ENCODE results near the gene SRC.

SRC gene

DNA sequence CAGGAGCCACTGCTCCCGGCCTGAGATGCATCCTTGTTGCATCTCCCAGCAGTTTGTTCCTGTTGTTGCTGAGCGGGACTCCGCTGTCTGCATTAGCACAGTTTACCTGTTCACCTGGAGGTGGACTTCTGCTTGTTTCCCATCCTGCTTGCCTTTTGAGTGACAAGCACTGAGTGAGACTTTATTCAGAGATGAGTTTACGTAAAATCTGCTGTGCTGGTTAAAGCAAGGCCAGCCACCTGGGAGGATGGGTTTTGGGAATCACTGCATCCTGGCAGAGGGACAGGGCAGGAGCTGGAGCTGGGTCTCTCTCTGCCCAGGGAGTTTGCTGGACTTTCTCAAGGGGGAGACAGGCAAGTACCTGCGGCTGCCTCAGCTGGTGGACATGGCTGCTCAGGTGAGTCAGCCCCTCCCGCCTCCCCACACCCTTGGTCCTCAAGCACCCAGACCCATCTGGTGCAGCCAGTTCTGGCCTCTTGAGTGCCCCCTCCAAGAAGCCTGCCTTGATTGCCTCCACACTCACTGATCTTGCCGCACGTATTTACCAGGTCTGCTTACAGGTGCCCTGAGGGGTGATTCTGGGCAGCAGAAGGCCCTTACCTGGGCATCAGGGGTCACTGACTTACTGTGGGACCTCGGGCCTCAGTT is 55.5 kb downstream of the SRC start:
- Histone ChIP-seq H3K27ac (ENCODE audit: low read length) (no peak overlapping the region), H3K36me3 (ENCODE audit: insufficient read depth, low read depth, low read length) (peaks cover 57% of the 10 kb centered on the region), H3K27me3 (ENCODE audit: insufficient read depth, low read length) (peaks cover 8% of the 10 kb centered on the region; the same call in 1 of the 2 replicates), H3K4me3 (ENCODE audit: low read length) (no peak overlapping the region), H3K9me3 (ENCODE audit: insufficient read depth, low read depth, low read length) (no peaks in the 10 kb centered on the region), H3K9ac (ENCODE audit: low read depth, low read length) (no peak overlapping the region), H3K4me1 (ENCODE audit: insufficient read depth, low read length) (peaks cover 16% of the 10 kb centered on the region; the same call in 1 of the 2 replicates)

DNA sequence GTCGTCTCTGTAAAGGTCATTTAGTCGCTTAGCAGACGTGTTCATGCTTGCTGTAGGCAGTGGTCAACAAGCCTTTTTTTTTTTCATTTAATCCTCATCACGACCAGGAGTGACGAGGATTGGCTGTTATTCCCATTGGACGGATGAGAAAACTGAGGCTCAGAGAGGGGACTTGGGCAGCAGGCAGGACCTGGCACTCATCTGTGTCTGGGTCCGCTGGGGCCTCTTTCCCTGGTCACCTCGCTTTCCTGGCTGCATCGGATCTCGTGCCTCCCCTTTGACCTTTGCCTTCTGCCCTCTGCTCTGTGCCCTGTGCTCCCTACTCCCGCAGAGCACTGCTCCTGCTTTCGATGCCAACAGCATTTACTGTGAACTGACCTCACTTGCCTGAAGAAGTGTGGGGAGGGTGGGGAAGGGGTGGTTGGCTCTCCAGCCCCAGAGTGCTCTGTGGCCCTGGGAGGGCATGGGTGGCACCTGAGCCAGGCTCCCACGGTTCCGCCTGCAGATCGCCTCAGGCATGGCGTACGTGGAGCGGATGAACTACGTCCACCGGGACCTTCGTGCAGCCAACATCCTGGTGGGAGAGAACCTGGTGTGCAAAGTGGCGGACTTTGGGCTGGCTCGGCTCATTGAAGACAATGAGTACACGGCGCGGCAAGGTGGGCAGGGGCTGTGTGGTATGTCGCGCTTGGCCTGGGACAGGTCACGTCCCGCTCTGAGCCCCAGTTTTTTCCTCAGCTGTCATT is 56.2 kb downstream of the SRC start:
- Histone ChIP-seq H3K36me3 (ENCODE audit: insufficient read depth, low read depth, low read length) (peaks cover 57% of the 10 kb centered on the region), H3K4me1 (ENCODE audit: insufficient read depth, low read length) (peaks cover 12% of the 10 kb centered on the region; the same call in 1 of the 2 replicates), H3K9ac (ENCODE audit: low read depth, low read length) (no peak overlapping the region), H3K27ac (ENCODE audit: low read length) (no peak overlapping the region), H3K27me3 (ENCODE audit: insufficient read depth, low read length) (peaks cover 9% of the 10 kb centered on the region; the same call in 1 of the 2 replicates), H3K9me3 (ENCODE audit: insufficient read depth, low read depth, low read length) (no peaks in the 10 kb centered on the region), H3K4me3 (ENCODE audit: low read length) (no peak overlapping the region)

GRCh38 chr20:37403107-37404033 is 57.4 kb downstream of the SRC start:
- no peak overlapping the region for H3K9ac ChIP-seq (ENCODE audit: low read depth, low read length)
- H3K36me3 ChIP-seq (ENCODE audit: insufficient read depth, low read depth, low read length), result peaks cover 48% of the 10 kb centered on the region
- peaks cover 9% of the 10 kb centered on the region; the same call in 1 of the 2 replicates for H3K27me3 ChIP-seq (ENCODE audit: insufficient read depth, low read length)
- H3K27ac ChIP-seq (ENCODE audit: low read length), result no peak overlapping the region
- peaks cover 12% of the 10 kb centered on the region; the same call in 1 of the 2 replicates for H3K4me1 ChIP-seq (ENCODE audit: insufficient read depth, low read length)
- H3K4me3 ChIP-seq (ENCODE audit: low read length), result no peak overlapping the region
- no peaks in the 10 kb centered on the region for H3K9me3 ChIP-seq (ENCODE audit: insufficient read depth, low read depth, low read length)

GRCh38 chr20:37404461-37404890 is 58.5 kb downstream of the SRC start:
- Histone ChIP-seq H3K9me3 (ENCODE audit: insufficient read depth, low read depth, low read length) (no peaks in the 10 kb centered on the region), H3K36me3 (ENCODE audit: insufficient read depth, low read depth, low read length) (peaks cover 38% of the 10 kb centered on the region), H3K9ac (ENCODE audit: low read depth, low read length) (no peak overlapping the region), H3K27ac (ENCODE audit: low read length) (no peak overlapping the region), H3K4me1 (ENCODE audit: insufficient read depth, low read length) (peaks cover 14% of the 10 kb centered on the region; the same call in 1 of the 2 replicates), H3K27me3 (ENCODE audit: insufficient read depth, low read length) (peaks cover 14% of the 10 kb centered on the region; the same call in 1 of the 2 replicates), H3K4me3 (ENCODE audit: low read length) (no peak overlapping the region)

DNA sequence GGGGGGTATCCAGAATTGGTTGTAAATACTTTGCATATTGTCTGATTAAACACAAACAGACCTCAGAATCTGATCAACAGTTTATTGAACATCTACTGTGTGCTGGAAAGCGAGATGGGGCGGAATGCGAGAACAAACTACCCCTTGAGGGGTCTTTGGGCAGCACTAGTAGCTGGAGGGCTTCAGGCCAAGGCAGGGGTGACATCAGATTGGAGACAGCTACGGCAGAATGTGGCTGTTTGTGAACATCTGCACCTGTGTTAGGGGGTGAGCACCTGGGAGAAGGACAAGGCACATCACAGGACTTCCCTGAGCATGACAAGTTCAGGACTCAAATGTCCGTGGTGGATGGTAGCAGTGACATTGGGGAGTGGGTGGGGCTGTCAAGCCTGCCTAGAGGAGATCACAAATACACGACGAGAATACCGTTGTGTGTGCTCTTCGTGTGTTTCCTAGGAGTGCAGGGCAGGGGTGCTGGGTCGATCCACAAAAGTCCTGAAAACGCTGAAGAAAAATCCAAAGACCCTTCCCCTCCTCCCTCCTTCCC is 59.5 kb downstream of the SRC start:
- Histone ChIP-seq H3K27ac (ENCODE audit: low read length) (no peak overlapping the region), H3K4me3 (ENCODE audit: low read length) (no peak overlapping the region), H3K27me3 (ENCODE audit: insufficient read depth, low read length) (peaks cover 14% of the 10 kb centered on the region; the same call in 1 of the 2 replicates), H3K36me3 (ENCODE audit: insufficient read depth, low read depth, low read length) (peaks cover 28% of the 10 kb centered on the region), H3K4me1 (ENCODE audit: insufficient read depth, low read length) (peaks cover 14% of the 10 kb centered on the region; the same call in 1 of the 2 replicates), H3K9ac (ENCODE audit: low read depth, low read length) (no peak overlapping the region; the same call in 1 of the 2 replicates), H3K9me3 (ENCODE audit: insufficient read depth, low read depth, low read length) (no peaks in the 10 kb centered on the region)

- Histone ChIP-seq H3K36me3 (ENCODE audit: insufficient read depth, low read depth, low read length) (peaks cover 25% of the 10 kb centered on the region), H3K4me1 (ENCODE audit: insufficient read depth, low read length) (peaks cover 16% of the 10 kb centered on the region; the same call in 1 of the 2 replicates), H3K9me3 (ENCODE audit: insufficient read depth, low read depth, low read length) (no peaks in the 10 kb centered on the region), H3K9ac (ENCODE audit: low read depth, low read length) (peak overlapping the region; percentile 71), H3K4me3 (ENCODE audit: low read length) (peak overlapping the region; percentile 49; the same call in 1 of the 2 replicates), H3K27me3 (ENCODE audit: insufficient read depth, low read length) (peaks cover 14% of the 10 kb centered on the region; the same call in 1 of the 2 replicates), H3K27ac (ENCODE audit: low read length) (no peak overlapping the region)
Measured at GRCh38 chr20:37406010-37406998, 60.4 kb downstream of the SRC start.

DNA sequence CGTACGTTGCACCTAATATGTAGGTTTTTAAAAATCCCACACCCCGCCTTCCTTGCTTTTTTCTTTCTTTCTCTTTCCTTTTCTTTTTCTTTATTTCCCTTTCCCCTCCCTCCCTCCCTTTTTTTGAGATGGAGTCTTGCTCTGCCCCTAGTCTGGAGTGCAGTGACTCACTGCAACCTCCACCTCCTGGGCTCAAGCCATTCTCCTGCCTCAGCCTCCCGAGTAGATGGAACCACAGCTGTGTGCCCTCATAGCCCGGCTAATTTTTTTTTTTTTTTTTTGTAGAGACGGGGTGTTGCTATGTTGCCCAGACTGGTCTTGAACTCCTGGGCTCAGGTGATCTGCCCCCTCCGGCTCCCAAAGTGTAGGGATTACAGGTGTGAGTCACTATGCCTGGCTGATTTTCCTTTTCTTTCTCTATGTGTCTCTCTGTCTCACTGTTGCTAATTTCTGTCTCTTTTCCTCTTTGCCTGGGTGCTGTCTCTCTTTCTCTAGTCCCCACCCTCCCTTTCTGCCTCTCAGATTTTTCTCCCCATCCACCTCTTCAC is 61.2 kb downstream of the SRC start:
- Histone ChIP-seq H3K4me1 (ENCODE audit: insufficient read depth, low read length) (peaks cover 22% of the 10 kb centered on the region), H3K9me3 (ENCODE audit: insufficient read depth, low read depth, low read length) (no peaks in the 10 kb centered on the region), H3K27ac (ENCODE audit: low read length) (no peak overlapping the region), H3K27me3 (ENCODE audit: insufficient read depth, low read length) (peaks cover 14% of the 10 kb centered on the region; the same call in 1 of the 2 replicates), H3K9ac (ENCODE audit: low read depth, low read length) (no peak overlapping the region; the same call in 1 of the 2 replicates), H3K36me3 (ENCODE audit: insufficient read depth, low read depth, low read length) (peaks cover 17% of the 10 kb centered on the region), H3K4me3 (ENCODE audit: low read length) (peak overlapping the region; percentile 49; the same call in 1 of the 2 replicates)

GRCh38 chr20:37407573-37408002 is 61.6 kb downstream of the SRC start:
- peaks cover 23% of the 10 kb centered on the region for H3K4me1 ChIP-seq (ENCODE audit: insufficient read depth, low read length)
- peaks cover 13% of the 10 kb centered on the region for H3K36me3 ChIP-seq (ENCODE audit: insufficient read depth, low read depth, low read length)
- no peak overlapping the region for H3K9ac ChIP-seq (ENCODE audit: low read depth, low read length)
- no peak overlapping the region for H3K27ac ChIP-seq (ENCODE audit: low read length)
- H3K4me3 ChIP-seq (ENCODE audit: low read length), result no peak overlapping the region
- H3K27me3 ChIP-seq (ENCODE audit: insufficient read depth, low read length), result peaks cover 14% of the 10 kb centered on the region; the same call in 1 of the 2 replicates
- no peaks in the 10 kb centered on the region for H3K9me3 ChIP-seq (ENCODE audit: insufficient read depth, low read depth, low read length)

DNA sequence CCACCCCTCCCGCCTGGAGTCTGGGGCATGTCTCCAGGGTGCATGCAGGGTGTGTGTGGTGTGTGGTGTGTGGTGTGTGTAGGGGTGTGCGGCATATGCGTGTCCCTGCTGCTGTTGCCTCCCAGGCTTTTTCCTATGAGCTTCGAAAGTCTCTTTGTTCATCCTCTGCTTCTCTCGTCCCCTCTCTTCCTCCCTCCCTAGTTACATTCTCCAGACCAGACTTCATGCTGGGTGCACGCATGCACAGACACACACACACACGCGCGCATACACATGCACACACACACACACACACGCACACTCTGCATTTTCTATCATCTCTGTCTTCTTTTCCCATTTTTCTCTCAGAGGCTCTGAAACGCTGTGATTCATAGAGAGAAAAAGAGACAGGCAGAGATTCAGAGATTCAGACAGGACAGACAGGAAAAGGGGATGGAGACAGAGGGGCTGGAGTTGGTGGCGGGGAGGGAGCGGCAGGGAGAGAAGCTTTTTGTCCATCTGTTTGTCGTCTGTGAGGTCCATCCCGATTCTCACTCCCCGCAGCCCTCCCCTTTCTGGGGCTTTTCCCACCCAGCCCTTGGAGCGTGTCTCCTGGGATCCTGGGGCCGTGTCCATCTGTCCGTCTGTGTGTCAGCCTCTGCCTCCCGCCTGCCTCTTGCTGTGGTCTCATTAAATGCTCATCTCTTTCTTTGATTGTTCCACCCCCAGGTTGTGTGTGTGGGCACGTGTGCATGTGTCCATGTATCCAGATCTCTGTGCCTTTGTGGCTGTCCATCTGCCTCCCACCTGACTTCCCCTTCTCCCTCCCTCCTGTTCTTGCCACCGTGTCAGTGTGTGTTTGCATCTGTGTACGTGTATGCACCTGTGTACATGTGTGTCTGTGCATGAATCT is 62.6 kb downstream of the SRC start:
- 0 out of 2 replicates have a peak, but pooled peaks cover 8% of the 10 kb centered on the region for H3K36me3 ChIP-seq (ENCODE audit: insufficient read depth, low read depth, low read length)
- H3K27me3 ChIP-seq (ENCODE audit: insufficient read depth, low read length), result peaks cover 21% of the 10 kb centered on the region; the same call in 1 of the 2 replicates
- H3K9ac ChIP-seq (ENCODE audit: low read depth, low read length), result no peak overlapping the region
- H3K9me3 ChIP-seq (ENCODE audit: insufficient read depth, low read depth, low read length), result no peaks in the 10 kb centered on the region
- no peak overlapping the region for H3K27ac ChIP-seq (ENCODE audit: low read length)
- H3K4me1 ChIP-seq (ENCODE audit: insufficient read depth, low read length), result peaks cover 29% of the 10 kb centered on the region
- no peak overlapping the region for H3K4me3 ChIP-seq (ENCODE audit: low read length)
